HEK293T (cell line): ENCODE measurements around the gene APBA3.

Experiments
- CTCF ChIA-PET: fragments of 350-600 bp; formaldehyde crosslinking; extraction: SDS; loops from one replicate; lab custom pipeline; 2021; ENCODE audit warnings: antibody characterized with exemption, inconsistent platforms; lab: Yijun Ruan, JAX
- POLR2A ChIA-PET: fragments of 350-600 bp; formaldehyde crosslinking; extraction: SDS; loops from one replicate; lab custom pipeline; 2020; ENCODE audit warnings: antibody characterized with exemption, inconsistent platforms; lab: Yijun Ruan, JAX
- DNase-seq: peaks from one replicate; pipeline ENCODE4 v3.0.0; 2012; ENCODE audit warnings: mixed read lengths; ENCODE audit errors: extremely low spot score
- ARNT ChIP-seq: fragments of 450-650 bp; IDR thresholded peaks from 2 replicates; pipeline ENCODE4 v1.6.1; 2017; ENCODE audit warnings: mild to moderate bottlenecking
- BHLHE40 ChIP-seq: fragments of 450-650 bp; IDR thresholded peaks from 2 replicates; pipeline ENCODE4 v1.6.1; 2016; ENCODE audit warnings: mild to moderate bottlenecking, moderate library complexity, borderline replicate concordance
- CTBP1 ChIP-seq: fragments of 450-650 bp; IDR thresholded peaks from 2 replicates; pipeline ENCODE4 v1.6.1; 2016; ENCODE audit warnings: borderline replicate concordance
- ELF4 ChIP-seq: fragments of 450-650 bp; IDR thresholded peaks from 2 replicates; pipeline ENCODE4 v1.6.1; 2017; ENCODE audit warnings: antibody characterized with exemption
- FOXA1 ChIP-seq: fragments of 450-650 bp; IDR thresholded peaks from 2 replicates; pipeline ENCODE4 v1.6.1; 2016; ENCODE audit warnings: mild to moderate bottlenecking
- FOXK2 ChIP-seq: fragments of 450-650 bp; IDR thresholded peaks from 2 replicates; pipeline ENCODE4 v1.6.1; 2016; ENCODE audit warnings: mild to moderate bottlenecking
- FOXM1 ChIP-seq: fragments of 450-650 bp; IDR thresholded peaks from 2 replicates; pipeline ENCODE4 v1.6.1; 2017; ENCODE audit warnings: mild to moderate bottlenecking, borderline replicate concordance
- HDGF ChIP-seq: fragments of 450-650 bp; IDR thresholded peaks from 2 replicates; pipeline ENCODE4 v1.6.1; 2017; ENCODE audit warnings: antibody characterized with exemption, borderline replicate concordance
- L3MBTL2 ChIP-seq: fragments of 450-650 bp; conservative IDR thresholded peaks from 2 replicates; pipeline ENCODE4 v1.6.1; 2016; ENCODE audit warnings: mild to moderate bottlenecking
- LEF1 ChIP-seq: fragments of 450-650 bp; IDR thresholded peaks from 2 replicates; pipeline ENCODE4 v1.6.1; 2017; ENCODE audit warnings: mild to moderate bottlenecking, borderline replicate concordance
- NFRKB ChIP-seq: fragments of 450-650 bp; IDR thresholded peaks from 2 replicates; pipeline ENCODE4 v1.6.1; 2016; ENCODE audit warnings: mild to moderate bottlenecking, moderate library complexity
- SP1 ChIP-seq: fragments of 450-650 bp; IDR thresholded peaks from 2 replicates; pipeline ENCODE4 v1.6.1; 2017
- SUZ12 ChIP-seq: fragments of 450-650 bp; IDR thresholded peaks from 2 replicates; pipeline ENCODE4 v1.6.1; 2016; ENCODE audit warnings: mild to moderate bottlenecking
- TARDBP ChIP-seq: fragments of 450-650 bp; IDR thresholded peaks from 2 replicates; pipeline ENCODE4 v1.6.1; 2016
- ZNF384 ChIP-seq: fragments of 450-650 bp; IDR thresholded peaks from 2 replicates; pipeline ENCODE4 v1.6.1; 2016
- TF ChIP-seq, protein P1 (sequence below): fragments of 450-650 bp; IDR thresholded peaks from 2 replicates; pipeline ENCODE4 v1.6.1; 2016

The APBA3 gene

DNA sequence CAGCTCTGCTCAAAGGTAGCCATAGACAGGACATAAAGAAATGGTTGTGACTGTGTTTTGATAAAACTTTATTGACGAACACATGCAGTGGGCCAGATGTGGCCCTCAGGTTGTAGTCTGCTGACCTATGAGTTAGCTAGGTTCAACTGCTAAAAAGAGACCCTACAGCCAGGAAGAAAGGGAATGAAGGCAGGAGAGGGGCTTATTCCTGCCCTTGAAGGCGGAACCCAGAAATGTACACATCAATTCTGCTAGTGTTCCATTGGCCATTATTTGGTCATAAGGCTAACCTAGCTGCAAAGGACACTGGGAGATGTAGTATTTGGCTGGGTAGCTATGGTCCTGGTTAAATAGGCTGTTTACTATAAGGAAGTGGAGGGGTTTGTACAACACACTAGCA, 18.0 kb downstream of the APBA3 start:
- no peak for TF ChIP-seq ARNT
- no peak for TF ChIP-seq HDGF
- TF ChIP-seq SP1: no peak
- peak; percentile 59 for DNase-seq
- ChIA-PET POLR2A (interaction anchor here (1.1 kb wide), 1 partner anchor 19 kb away, joined by 7 read pairs; the partner anchor contains the start of gene MRPL54), CTCF (no interaction called here)

DNA sequence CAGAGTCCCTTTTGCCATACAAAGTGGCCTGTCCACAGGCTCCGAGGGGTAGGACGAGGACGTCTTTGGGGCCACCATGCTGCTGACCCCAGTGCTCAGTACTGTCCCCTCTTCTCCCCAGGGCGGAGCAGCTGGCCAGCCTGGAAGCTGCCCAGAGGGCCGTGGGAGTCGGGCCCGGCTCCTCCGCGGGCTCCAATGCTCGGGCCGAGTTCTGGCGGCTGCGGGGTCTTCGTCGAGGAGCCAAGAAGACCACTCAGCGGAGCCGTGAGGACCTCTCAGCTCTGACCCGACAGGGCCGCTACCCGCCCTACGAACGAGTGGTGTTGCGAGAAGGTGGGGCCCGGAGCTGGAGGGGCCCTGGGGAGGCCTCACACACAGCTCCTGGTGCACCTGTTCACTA, 21.1 kb downstream of the APBA3 start:
- ChIA-PET CTCF (no interaction called here), POLR2A (interaction anchor here (3.2 kb wide), 1 partner anchor 22 kb away, joined by 15 read pairs; the partner anchor contains the start of gene MRPL54)
- TF ChIP-seq, protein P1, sequence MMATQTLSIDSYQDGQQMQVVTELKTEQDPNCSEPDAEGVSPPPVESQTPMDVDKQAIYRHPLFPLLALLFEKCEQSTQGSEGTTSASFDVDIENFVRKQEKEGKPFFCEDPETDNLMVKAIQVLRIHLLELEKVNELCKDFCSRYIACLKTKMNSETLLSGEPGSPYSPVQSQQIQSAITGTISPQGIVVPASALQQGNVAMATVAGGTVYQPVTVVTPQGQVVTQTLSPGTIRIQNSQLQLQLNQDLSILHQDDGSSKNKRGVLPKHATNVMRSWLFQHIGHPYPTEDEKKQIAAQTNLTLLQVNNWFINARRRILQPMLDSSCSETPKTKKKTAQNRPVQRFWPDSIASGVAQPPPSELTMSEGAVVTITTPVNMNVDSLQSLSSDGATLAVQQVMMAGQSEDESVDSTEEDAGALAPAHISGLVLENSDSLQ: no peak
- TF ChIP-seq SP1: no peak
- no peak for TF ChIP-seq FOXM1
- TF ChIP-seq ZNF384: no peak
- TF ChIP-seq ARNT: no peak
- TF ChIP-seq LEF1: no peak
- no peak for TF ChIP-seq NFRKB
- no peak for TF ChIP-seq TARDBP
- TF ChIP-seq FOXK2: no peak
- TF ChIP-seq FOXA1: no peak
- no peak for TF ChIP-seq L3MBTL2
- no peak for TF ChIP-seq ELF4
- DNase-seq: no peak

GRCh38 chr19:3738477-3739220, 22.8 kb downstream of the APBA3 start:
- no peak for TF ChIP-seq FOXM1
- no peak for TF ChIP-seq SUZ12
- TF ChIP-seq CTBP1: no peak
- TF ChIP-seq ARNT: no peak
- TF ChIP-seq BHLHE40: no peak
- TF ChIP-seq, protein P1: no peak
- TF ChIP-seq FOXA1: no peak
- TF ChIP-seq ZNF384: no peak
- no peak for TF ChIP-seq L3MBTL2
- TF ChIP-seq TARDBP: no peak
- TF ChIP-seq FOXK2: no peak
- no peak for TF ChIP-seq ELF4
- TF ChIP-seq LEF1: no peak
- TF ChIP-seq HDGF: no peak
- TF ChIP-seq SP1: no peak
- no peak for TF ChIP-seq NFRKB
- CTCF ChIA-PET: no interaction called here
- POLR2A ChIA-PET: interaction anchor here (1.1 to 1.7 kb wide), 2 partner anchors 23 to 24 kb away, joined by 3 to 7 read pairs; partner anchors contain the start of gene APBA3
- no peak for DNase-seq

- DNase-seq: no peak
- ChIA-PET CTCF (no interaction called here), POLR2A (interaction anchor here (1.7 kb wide), 1 partner anchor 24 kb away, joined by 7 read pairs; the partner anchor contains the start of gene APBA3)
- TF ChIP-seq FOXM1 (no peak), L3MBTL2 (no peak), BHLHE40 (no peak), CTBP1 (no peak), SUZ12 (no peak)
- TF ChIP-seq, protein P1: no peak
Measured at GRCh38 chr19:3737487-3738205, 23.8 kb downstream of the APBA3 start.

- no peak for DNase-seq
- POLR2A ChIA-PET: no interaction called here
- TF ChIP-seq FOXM1 (no peak), FOXA1 (no peak), BHLHE40 (no peak), SP1 (no peak), NFRKB (no peak), SUZ12 (no peak), ARNT (no peak), TARDBP (no peak), CTBP1 (no peak), ELF4 (no peak), FOXK2 (no peak), L3MBTL2 (no peak), ZNF384 (no peak)
- CTCF ChIA-PET: no interaction called here
Measured at GRCh38 chr19:3736106-3736724, 25.3 kb downstream of the APBA3 start.

GRCh38 chr19:3734310-3734600, 27.2 kb downstream of the APBA3 start:
- DNase-seq: no peak
- no peak for TF ChIP-seq SP1
- TF ChIP-seq CTBP1: no peak
- no peak for TF ChIP-seq HDGF
- TF ChIP-seq, protein P1: no peak
- no peak for TF ChIP-seq ELF4
- TF ChIP-seq FOXA1: no peak
- TF ChIP-seq ZNF384: no peak
- TF ChIP-seq TARDBP: no peak
- TF ChIP-seq SUZ12: no peak
- TF ChIP-seq FOXM1: no peak
- no peak for TF ChIP-seq ARNT
- POLR2A ChIA-PET: interaction anchor here (1.6 kb wide), 1 partner anchor 28 kb away, joined by 5 read pairs; the partner anchor contains the start of gene MRPL54
- CTCF ChIA-PET: no interaction called here
